ENCODE data around the gene CSRP1.

DNA sequence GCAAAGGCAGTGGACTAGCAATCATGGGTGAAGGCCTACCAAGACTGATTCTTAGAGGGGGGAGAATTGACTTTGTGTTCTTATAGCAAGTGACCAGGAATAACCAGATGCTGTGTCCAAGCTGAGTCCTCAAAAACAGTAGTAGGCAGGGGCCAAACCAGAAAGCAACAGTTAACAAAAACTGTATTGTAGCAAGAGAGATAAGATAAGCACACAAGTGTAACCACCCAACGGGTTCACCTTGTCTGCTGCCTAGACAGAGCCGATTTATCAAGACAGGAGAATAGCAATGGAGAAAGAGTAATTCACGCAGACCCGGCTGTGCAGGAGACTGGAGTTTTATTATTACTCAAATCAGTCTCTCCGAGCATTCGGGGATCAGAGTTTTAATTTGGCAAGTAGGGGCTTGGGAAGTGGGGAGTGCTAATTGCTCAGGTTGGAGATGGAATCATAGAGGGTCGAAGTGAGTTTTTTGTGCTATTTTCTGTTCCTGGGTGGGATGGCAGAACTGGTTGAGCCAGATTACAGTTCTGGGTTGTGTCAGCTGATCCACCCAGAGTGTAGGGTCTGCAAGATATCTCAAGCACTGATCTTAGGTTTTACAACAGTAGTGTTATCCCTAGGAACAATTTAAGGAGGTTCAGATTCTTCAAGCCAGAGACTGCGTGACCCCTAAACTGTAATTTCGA, 8.3 kb upstream of the CSRP1 start:
- TF ChIP-seq, protein P1, sequence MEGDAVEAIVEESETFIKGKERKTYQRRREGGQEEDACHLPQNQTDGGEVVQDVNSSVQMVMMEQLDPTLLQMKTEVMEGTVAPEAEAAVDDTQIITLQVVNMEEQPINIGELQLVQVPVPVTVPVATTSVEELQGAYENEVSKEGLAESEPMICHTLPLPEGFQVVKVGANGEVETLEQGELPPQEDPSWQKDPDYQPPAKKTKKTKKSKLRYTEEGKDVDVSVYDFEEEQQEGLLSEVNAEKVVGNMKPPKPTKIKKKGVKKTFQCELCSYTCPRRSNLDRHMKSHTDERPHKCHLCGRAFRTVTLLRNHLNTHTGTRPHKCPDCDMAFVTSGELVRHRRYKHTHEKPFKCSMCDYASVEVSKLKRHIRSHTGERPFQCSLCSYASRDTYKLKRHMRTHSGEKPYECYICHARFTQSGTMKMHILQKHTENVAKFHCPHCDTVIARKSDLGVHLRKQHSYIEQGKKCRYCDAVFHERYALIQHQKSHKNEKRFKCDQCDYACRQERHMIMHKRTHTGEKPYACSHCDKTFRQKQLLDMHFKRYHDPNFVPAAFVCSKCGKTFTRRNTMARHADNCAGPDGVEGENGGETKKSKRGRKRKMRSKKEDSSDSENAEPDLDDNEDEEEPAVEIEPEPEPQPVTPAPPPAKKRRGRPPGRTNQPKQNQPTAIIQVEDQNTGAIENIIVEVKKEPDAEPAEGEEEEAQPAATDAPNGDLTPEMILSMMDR (IDR thresholded peaks at IDR 0.05) = no peak
- TF ChIP-seq POLR2A (IDR thresholded peaks at IDR 0.05) = no peak

Measured in tibial nerve (tissue), 3 donors.